H9 (cell line): ENCODE data around the gene ISG20L2. TPM values are rescaled to one million over a fixed set of nuclear protein-coding genes. Genes with fewer than 3 reads are reported as not detected.

Experiments
- DNase-seq: peaks from one replicate; pipeline ENCODE4 v3.0.0-alpha.2; 2017
- H2AFZ ChIP-seq: one replicate; pipeline ENCODE4 v1.6.1; 2013; ENCODE audit warnings: mild to moderate bottlenecking, low read length, control low read depth, moderate library complexity
- H2AK5ac ChIP-seq: 2 replicates; pipeline ENCODE4 v1.6.1; 2013; ENCODE audit warnings: low read length, control low read depth, mixed read lengths; ENCODE audit not compliant: insufficient read length
- H2BK120ac ChIP-seq: one replicate; pipeline ENCODE4 v1.6.1; 2013; ENCODE audit warnings: low read depth, mild to moderate bottlenecking, low read length, control low read depth, inconsistent platforms; ENCODE audit not compliant: poor library complexity, severe bottlenecking
- H2BK12ac ChIP-seq: 2 replicates; pipeline ENCODE4 v1.6.1; 2013; ENCODE audit warnings: low read length, control low read depth, mixed read lengths, low read depth; ENCODE audit not compliant: insufficient read length
- H2BK15ac ChIP-seq: 2 replicates; pipeline ENCODE4 v1.6.1; 2013; ENCODE audit warnings: low read depth, low read length, control low read depth
- H2BK20ac ChIP-seq: one replicate; pipeline ENCODE4 v1.6.1; 2013; ENCODE audit warnings: low read depth, mild to moderate bottlenecking, low read length, control low read depth, inconsistent platforms; ENCODE audit not compliant: poor library complexity, severe bottlenecking
- H2BK5ac ChIP-seq: 2 replicates; pipeline ENCODE4 v1.6.1; 2013; ENCODE audit warnings: low read length, control low read depth, mixed read lengths; ENCODE audit not compliant: insufficient read length
- H3K14ac ChIP-seq: 2 replicates; pipeline ENCODE4 v1.6.1; 2013; ENCODE audit warnings: low read length, control low read depth; ENCODE audit not compliant: insufficient read depth
- H3K18ac ChIP-seq: 2 replicates; pipeline ENCODE4 v1.6.1; 2013; ENCODE audit warnings: low read depth, mild to moderate bottlenecking, mixed read lengths, low read length, control low read depth; ENCODE audit not compliant: insufficient read length
- H3K23ac ChIP-seq: 2 replicates; pipeline ENCODE4 v1.6.1; 2013; ENCODE audit warnings: low read length, control low read depth, mixed read lengths, low read depth; ENCODE audit not compliant: insufficient read length
- H3K23me2 ChIP-seq: 2 replicates; pipeline ENCODE4 v1.6.1; 2013; ENCODE audit warnings: low read depth, mild to moderate bottlenecking, mixed read lengths, low read length, control low read depth; ENCODE audit not compliant: insufficient read length, poor library complexity, severe bottlenecking
- H3K27ac ChIP-seq: 2 replicates; pipeline ENCODE4 v1.5.1; 2013; ENCODE audit warnings: low read length, control low read depth, mixed read lengths, low read depth; ENCODE audit not compliant: insufficient read length
- H3K27me3 ChIP-seq: 2 replicates; pipeline ENCODE4 v1.6.1; 2013; ENCODE audit warnings: low read length, control low read depth, inconsistent platforms; ENCODE audit not compliant: insufficient read depth
- H3K4ac ChIP-seq: 2 replicates; pipeline ENCODE4 v1.6.1; 2013; ENCODE audit warnings: low read depth, mild to moderate bottlenecking, control low read depth, inconsistent platforms, low read length, moderate library complexity
- H3K4me1 ChIP-seq: 2 replicates; pipeline ENCODE4 v1.6.1; 2013; ENCODE audit warnings: low read length, control low read depth, inconsistent platforms; ENCODE audit not compliant: insufficient read depth
- H3K4me2 ChIP-seq: 2 replicates; pipeline ENCODE4 v1.6.1; 2013; ENCODE audit warnings: low read length, control low read depth, mixed read lengths; ENCODE audit not compliant: insufficient read length, insufficient read depth
- H3K56ac ChIP-seq: 2 replicates; pipeline ENCODE4 v1.6.1; 2013; ENCODE audit warnings: low read depth, mild to moderate bottlenecking, mixed read lengths, low read length, control low read depth; ENCODE audit not compliant: insufficient read length
- H3K79me1 ChIP-seq: 2 replicates; pipeline ENCODE4 v1.6.1; 2013; ENCODE audit warnings: low read depth, mild to moderate bottlenecking, moderate library complexity, low read length, control low read depth, inconsistent platforms; ENCODE audit not compliant: insufficient read depth, poor library complexity, severe bottlenecking
- H3K79me2 ChIP-seq: 2 replicates; pipeline ENCODE4 v1.6.1; 2013; ENCODE audit warnings: low read length, control low read depth, inconsistent platforms; ENCODE audit not compliant: insufficient read depth
- H3K9ac ChIP-seq: 2 replicates; pipeline ENCODE4 v1.6.1; 2013; ENCODE audit warnings: low read length, control low read depth, mixed read lengths; ENCODE audit not compliant: insufficient read length; ENCODE audit errors: extremely low read depth
- H3K9me3 ChIP-seq: one replicate; pipeline ENCODE4 v1.6.1; 2013; ENCODE audit warnings: low read depth, low read length, inconsistent platforms; ENCODE audit not compliant: control insufficient read depth
- H3T11ph ChIP-seq: one replicate; pipeline ENCODE4 v1.6.1; 2013; ENCODE audit warnings: mild to moderate bottlenecking, low read length, control low read depth, inconsistent platforms
- H4K20me1 ChIP-seq: one replicate; pipeline ENCODE4 v1.6.1; 2013; ENCODE audit not compliant: control insufficient read depth, insufficient read length, insufficient read depth
- H4K5ac ChIP-seq: 2 replicates; pipeline ENCODE4 v1.6.1; 2013; ENCODE audit warnings: low read depth, mild to moderate bottlenecking, mixed read lengths, low read length, control low read depth; ENCODE audit not compliant: insufficient read length
- H4K8ac ChIP-seq: replicated peaks from 2 replicates; pipeline ENCODE4 v1.6.1; 2013; ENCODE audit warnings: low read length, control low read depth, mixed read lengths, low read depth; ENCODE audit not compliant: insufficient read length
- H4K91ac ChIP-seq: 2 replicates; pipeline ENCODE4 v1.6.1; 2013; ENCODE audit warnings: low read depth, mild to moderate bottlenecking, moderate library complexity, mixed read lengths, low read length, control low read depth; ENCODE audit not compliant: insufficient read length
- H3K27ac Mint-ChIP-seq, 3 experiments: 2 replicates in 2 of 3; 3 replicates in 1 of 3; pipeline ENCODE4 v1.8.0; 2020 to 2021; ENCODE audit warnings: mixed read lengths in 3 of 3, mild to moderate bottlenecking in 1 of 3, moderate library complexity in 1 of 3
- H3K27me3 Mint-ChIP-seq: 2 replicates; pipeline ENCODE4 v1.8.0; 2021; ENCODE audit warnings: low read depth, mild to moderate bottlenecking, moderate library complexity, mixed read lengths
- H3K36me3 Mint-ChIP-seq, 3 experiments: 2 replicates in 2 of 3; 3 replicates in 1 of 3; pipeline ENCODE4 v1.8.0; 2020 to 2021; ENCODE audit warnings: low read depth in 3 of 3, mixed read lengths in 3 of 3; ENCODE audit not compliant: insufficient read depth in 1 of 3
- H3K4me1 Mint-ChIP-seq, 2 experiments: 2 replicates each; pipeline ENCODE4 v1.8.0; 2020; ENCODE audit warnings: mixed read lengths in 2 of 2
- H3K4me3 Mint-ChIP-seq, 2 experiments: 2 replicates in 1 of 2; 3 replicates in 1 of 2; pipeline ENCODE4 v1.8.0; 2020 to 2021; ENCODE audit warnings: mild to moderate bottlenecking in 2 of 2, mixed read lengths in 2 of 2, moderate library complexity in 1 of 2
- H3K9me3 Mint-ChIP-seq, 2 experiments: 2 replicates in 1 of 2; 3 replicates in 1 of 2; pipeline ENCODE4 v1.8.0; 2020; ENCODE audit warnings: mild to moderate bottlenecking in 2 of 2, mixed read lengths in 2 of 2, moderate library complexity in 1 of 2
- CTCF ChIP-seq: fragments of 200-600 bp; sonication (generic); conservative IDR thresholded peaks from 3 replicates; pipeline ENCODE4 v1.8.0; 2021; ENCODE audit warnings: antibody characterized with exemption, mild to moderate bottlenecking
- WGBS: extraction: QIAGEN DNeasy Blood & Tissue Kit; methylation state at CpG from one replicate; pipeline ENCODE4 v1.1.7; 2013; ENCODE audit warnings: missing lambda C conversion rate, low lambda C conversion rate, mixed read lengths; ENCODE audit not compliant: insufficient read length; ENCODE audit errors: extremely low coverage; 5-methylcytosine and 5-hydroxymethylcytosine counted together
- total RNA-seq: library from RNA; stranded (reverse); gene quantifications from 2 replicates; pipeline ENCODE4 v1.2.1, GENCODE V29; 2021

The ISG20L2 gene
- total RNA-seq, 1 experiment from 2014 or later: 57.6 TPM

GRCh38 chr1:156721535-156721934, 7.0 kb downstream of the ISG20L2 start:
- no peak overlapping the region for H3K23ac ChIP-seq
- peaks cover 16% of the 10 kb centered on the region; the same call in 1 of the 2 replicates for H3K79me2 ChIP-seq
- no peak overlapping the region for H3T11ph ChIP-seq
- no peak for TF ChIP-seq CTCF
- no peaks in the 10 kb centered on the region for H3K9me3 Mint-ChIP-seq
- no peaks in the 10 kb centered on the region; the same call in 1 of the 2 replicates for H3K27me3 Mint-ChIP-seq
- no peak overlapping the region for H3K4ac ChIP-seq
- H4K8ac ChIP-seq: no peak overlapping the region
- H3K9ac ChIP-seq: no peak overlapping the region
- peaks cover 14% of the 10 kb centered on the region for H3K79me1 ChIP-seq
- no peak overlapping the region for H2BK5ac ChIP-seq
- no peak overlapping the region for H2BK120ac ChIP-seq
- no peak for DNase-seq
- no peak overlapping the region for H4K5ac ChIP-seq
- no peak overlapping the region for H2BK12ac ChIP-seq
- H3K27ac ChIP-seq: no peak overlapping the region
- no peak overlapping the region for H2AK5ac ChIP-seq
- H4K91ac ChIP-seq: no peak overlapping the region
- H3K4me3 Mint-ChIP-seq: no peak overlapping the region
- H3K4me1 Mint-ChIP-seq: peaks cover 6 to 9% of the 10 kb centered on the region in 2 experiments
- peaks cover 24 to 47% (median 36%) of the 10 kb centered on the region in 3 experiments for H3K36me3 Mint-ChIP-seq
- no peaks in the 10 kb centered on the region for H3K9me3 ChIP-seq
- WGBS: no CpG with 5 or more reads among the region's 4 CpGs
- H3K23me2 ChIP-seq: no peaks in the 10 kb centered on the region
- no peak overlapping the region; a peak in 1 of 7 replicates for H3K27ac Mint-ChIP-seq
- H2BK20ac ChIP-seq: no peak overlapping the region
- H3K4me1 ChIP-seq: peaks cover 3% of the 10 kb centered on the region; the same call in 1 of the 2 replicates
- no peak overlapping the region for H3K14ac ChIP-seq
- no peak overlapping the region for H2AFZ ChIP-seq
- no peaks in the 10 kb centered on the region for H3K27me3 ChIP-seq
- no peak overlapping the region for H2BK15ac ChIP-seq
- no peak overlapping the region for H3K4me2 ChIP-seq
- H3K56ac ChIP-seq: no peak overlapping the region
- H3K18ac ChIP-seq: no peak overlapping the region
- H4K20me1 ChIP-seq: peaks cover 3% of the 10 kb centered on the region
